Thoracic aorta (tissue), 2 donors: ENCODE measurements around the gene MPP7. TPM values are rescaled to one million over a fixed set of nuclear protein-coding genes. Genes with fewer than 3 reads are reported as not detected.
A peak's percentile ranks its signal among the peaks of the same experiment; 100 is the strongest.
"Not testable (repeated sequence)": the region's sequence is repeated elsewhere in the genome, so short reads cannot be mapped to it uniquely, and the experiment has no call there.

Source experiments
- ATAC-seq: fragments of 150-250 bp; one replicate; pipeline ENCODE4 v1.8.0; 2017; ENCODE audit warnings: low read depth; ENCODE audit not compliant: insufficient number of reproducible peaks, low FRiP score
- DNase-seq: peaks from one replicate; pipeline ENCODE4 v3.0.0-alpha.2; 2020; ENCODE audit warnings: low spot score
- H3K27ac ChIP-seq, 2 donors: fragments of 200-600 bp; sonication (generic); 1 replicate in 1 of 2; 2 replicates in 1 of 2; pipeline ENCODE4 v1.5.1; 2016; ENCODE audit warnings: mild to moderate bottlenecking in 2 of 2, moderate library complexity in 2 of 2
- H3K27me3 ChIP-seq: fragments of 200-600 bp; sonication (generic); replicated peaks from 2 replicates; pipeline ENCODE4 v1.6.0; 2016; ENCODE audit warnings: mild to moderate bottlenecking; ENCODE audit not compliant: insufficient read depth
- H3K36me3 ChIP-seq: fragments of 200-600 bp; sonication (generic); one replicate; pipeline ENCODE4 v1.5.1; 2016
- H3K4me1 ChIP-seq, 2 donors: fragments of 200-600 bp; sonication (generic); 1 replicate in 1 of 2; 2 replicates in 1 of 2; pipeline versions ENCODE4 v1.5.1 to v1.6.0; 2016; ENCODE audit warnings: low read depth in 2 of 2, mild to moderate bottlenecking in 1 of 2; ENCODE audit not compliant: control insufficient read depth in 1 of 2
- H3K4me3 ChIP-seq: fragments of 200-600 bp; sonication (generic); 2 replicates; pipeline ENCODE4 v1.5.1; 2016; ENCODE audit warnings: mild to moderate bottlenecking
- H3K9me3 ChIP-seq: fragments of 200-600 bp; sonication (generic); 2 replicates; pipeline ENCODE4 v1.5.1; 2016
- CTCF ChIP-seq: fragments of 200-600 bp; sonication (generic); IDR thresholded peaks from one replicate; pipeline ENCODE4 v1.5.1; 2019; ENCODE audit warnings: antibody characterized with exemption
- total RNA-seq, 2 donors: library from RNA; depleted of rRNA; stranded (reverse); fragments of >200 nt; gene quantifications; one replicate each; pipeline versions ENCODE4 v1.1.0 to v1.2.3, GENCODE V29; 2016

The MPP7 gene
- total RNA-seq, 2 donors from 2014 or later = 28.2 to 48.5 TPM

- ATAC-seq (peak; percentile 84), DNase-seq (peak; percentile 38)
- peak overlapping the region; percentile 45 for H3K4me3 ChIP-seq
- H3K36me3 ChIP-seq = no peaks in the 10 kb centered on the region
- TF ChIP-seq CTCF = no peak
- peaks cover 25 to 36% of the 10 kb centered on the region in 2 donors for H3K4me1 ChIP-seq
- H3K9me3 ChIP-seq = no peaks in the 10 kb centered on the region
- H3K27ac ChIP-seq = peak overlapping the region; percentile 86 to 87
- H3K27me3 ChIP-seq = no peaks in the 10 kb centered on the region
Measured at GRCh38 chr10:28326516-28327490, 23.9 kb upstream of the MPP7 start.

GRCh38 chr10:28320799-28321198 is 17.9 kb upstream of the MPP7 start:
- Histone ChIP-seq H3K27ac (no peak overlapping the region), H3K27me3 (no peaks in the 10 kb centered on the region)
- TF ChIP-seq CTCF = no peak

GRCh38 chr10:28320090-28320489 is 17.2 kb upstream of the MPP7 start:
- Histone ChIP-seq H3K9me3 (no peaks in the 10 kb centered on the region), H3K27ac (no peak overlapping the region), H3K4me3 (no peak overlapping the region), H3K36me3 (no peaks in the 10 kb centered on the region), H3K4me1 (no peaks in the 10 kb centered on the region), H3K27me3 (no peaks in the 10 kb centered on the region)
- no peak for TF ChIP-seq CTCF
- no peak for ATAC-seq
- no peak for DNase-seq

More at GRCh38 chr10:28320799-28321198, 17.9 kb upstream of the MPP7 start:
- Histone ChIP-seq H3K9me3 (no peaks in the 10 kb centered on the region), H3K4me3 (no peak overlapping the region), H3K4me1 (peaks cover 0 to 2% of the 10 kb centered on the region in 2 donors), H3K36me3 (no peaks in the 10 kb centered on the region)
- DNase-seq (no peak), ATAC-seq (no peak)

- not testable (repeated sequence) for H3K27me3 ChIP-seq, H3K4me1 ChIP-seq, DNase-seq, ATAC-seq, H3K36me3 ChIP-seq, H3K4me3 ChIP-seq, H3K27ac ChIP-seq, H3K9me3 ChIP-seq
Measured at GRCh38 chr10:28319061-28319460, 16.2 kb upstream of the MPP7 start.

GRCh38 chr10:28318626-28319025 is 15.8 kb upstream of the MPP7 start:
- Histone ChIP-seq H3K4me3 (no peak overlapping the region), H3K36me3 (no peaks in the 10 kb centered on the region), H3K9me3 (no peaks in the 10 kb centered on the region), H3K27ac (no peak overlapping the region), H3K4me1 (no peaks in the 10 kb centered on the region), H3K27me3 (no peaks in the 10 kb centered on the region)
- no peak for ATAC-seq
- no peak for TF ChIP-seq CTCF
- no peak for DNase-seq
